K562 (cell line): Measurements from ENCODE around the gene A4GALT. TPM values are rescaled to one million over a fixed set of nuclear protein-coding genes. Genes with fewer than 3 reads are reported as not detected.

Experiments used
- ATAC-seq: fragments of 200-7000 bp; cut with Tn5 transposase; 3 replicates; pipeline ENCODE4 v1.9.1; 2020; ENCODE audit warnings: moderate library complexity
- BruUV-seq: library from RNA; stranded (reverse); fragments of 400-500 nt; replicated peaks from 2 replicates; lab custom pipeline; 2021; lab: Mats Ljungman, UMichigan
- CTCF ChIA-PET: fragments of 300-600 bp; formaldehyde crosslinking; extraction: SDS; loops from one replicate; lab custom pipeline; 2021; ENCODE audit warnings: low intra/inter-chr PET ratio; lab: Yijun Ruan, JAX
- POLR2A ChIA-PET: fragments of 300-600, 350-650 bp; sonication (Branson Sonifier 250); formaldehyde crosslinking; extraction: SDS; loops from one replicate; lab custom pipeline; 2021; ENCODE audit warnings: antibody characterized with exemption, inconsistent platforms; lab: Yijun Ruan, JAX
- DNase-seq, 4 experiments: peaks; one replicate each; pipeline versions ENCODE4 v3.0.0 to v3.0.0-alpha.2; 2011 to 2018; ENCODE audit warnings: low spot score in 3 of 4, mixed read lengths in 3 of 4; ENCODE audit errors: extremely low read depth in 1 of 4
- FAIRE-seq: peaks from 2 replicates; lab custom pipeline; 2011; peaks lifted over from hg19 to GRCh38; lab: Jason Lieb, UNC
- H2AFZ ChIP-seq: 2 replicates; pipeline ENCODE4 v1.6.0; 2011; ENCODE audit warnings: low read depth, low read length, control low read depth, inconsistent platforms
- H3K27ac ChIP-seq: fragments of 200-600 bp; 3 replicates; pipeline ENCODE4 v1.8.0; 2011; ENCODE audit warnings: low read depth, mild to moderate bottlenecking, control low read depth, inconsistent platforms, low read length, moderate library complexity, mixed read lengths; ENCODE audit errors: extremely low read depth
- H3K27me3 ChIP-seq, 2 experiments: fragments of 300-600 bp in 1 of 2; 2 replicates in 1 of 2; 3 replicates in 1 of 2; pipeline versions ENCODE4 v1.6.0 to v1.8.0; 2011; ENCODE audit warnings: inconsistent platforms in 2 of 2, low read length in 2 of 2, mild to moderate bottlenecking in 1 of 2, mixed read lengths in 1 of 2, moderate library complexity in 1 of 2; ENCODE audit not compliant: control insufficient read depth in 2 of 2, insufficient read depth in 2 of 2
- H3K36me3 ChIP-seq: fragments of 300-600 bp; 3 replicates; pipeline ENCODE4 v1.8.0; 2011; ENCODE audit warnings: mild to moderate bottlenecking, low read length, inconsistent platforms; ENCODE audit not compliant: control insufficient read depth, insufficient read depth
- H3K4me1 ChIP-seq, 2 experiments: fragments of 200-600 bp in 1 of 2; replicated peaks in 1 of 2; 2 replicates in 1 of 2; 3 replicates in 1 of 2; pipeline versions ENCODE4 v1.5.1 to v1.8.0; 2011; ENCODE audit warnings: inconsistent platforms in 2 of 2, low read length in 2 of 2, mild to moderate bottlenecking in 1 of 2, mixed read lengths in 1 of 2, moderate library complexity in 1 of 2; ENCODE audit not compliant: control insufficient read depth in 2 of 2, insufficient read depth in 2 of 2
- H3K4me2 ChIP-seq: 2 replicates; pipeline ENCODE4 v1.6.1; 2011; ENCODE audit warnings: low read length, control low read depth, inconsistent platforms, mixed read lengths; ENCODE audit not compliant: insufficient read depth
- H3K4me3 ChIP-seq: fragments of 200-600 bp; sonication (generic), shearing (Covaris generic); 2 replicates; pipeline ENCODE4 v1.5.1; 2016; ENCODE audit warnings: control low read depth, inconsistent platforms
- H3K79me2 ChIP-seq: fragments of 200-600 bp; 3 replicates; pipeline ENCODE4 v1.8.0; 2011; ENCODE audit warnings: low read length, inconsistent platforms; ENCODE audit not compliant: control insufficient read depth, insufficient read depth
- H3K9ac ChIP-seq, 2 experiments: 2 replicates each; pipeline versions ENCODE4 v1.6.0 to v1.6.1; 2011; ENCODE audit warnings: low read depth in 2 of 2, low read length in 2 of 2, control low read depth in 1 of 2, inconsistent platforms in 1 of 2, mild to moderate bottlenecking in 1 of 2, mixed read lengths in 1 of 2; ENCODE audit not compliant: insufficient read depth in 1 of 2
- H3K9me1 ChIP-seq: one replicate; pipeline ENCODE4 v1.6.0; 2011; ENCODE audit warnings: inconsistent platforms, mild to moderate bottlenecking, low read length, moderate library complexity; ENCODE audit not compliant: control insufficient read depth, insufficient read depth
- H3K9me3 ChIP-seq: replicated peaks from 2 replicates; pipeline ENCODE4 v1.5.1; 2011; ENCODE audit warnings: low read depth, low read length, inconsistent platforms; ENCODE audit not compliant: control insufficient read depth, insufficient read depth
- H4K20me1 ChIP-seq: replicated peaks from 2 replicates; pipeline ENCODE4 v1.6.1; 2011; ENCODE audit warnings: low read length, inconsistent platforms, mixed read lengths; ENCODE audit not compliant: control insufficient read depth, insufficient read depth
- ADNP ChIP-seq: fragments of 200-800 bp; sonication (Bioruptor generic); IDR thresholded peaks from 2 replicates; pipeline ENCODE4 v1.6.1; 2016; ENCODE audit warnings: missing genetic modification characterization, missing compliant biosample characterization
- CHCHD3 ChIP-seq: fragments of 250-450 bp; sonication (Bioruptor Pico); IDR thresholded peaks from 2 replicates; pipeline ENCODE4 v2.1.2; 2022; ENCODE audit warnings: mild to moderate bottlenecking
- CTBP1 ChIP-seq: fragments of 450-650 bp; IDR thresholded peaks from 2 replicates; pipeline ENCODE4 v1.6.1; 2016; ENCODE audit warnings: borderline replicate concordance
- DMBX1 ChIP-seq: fragments of 250-450 bp; sonication (Bioruptor Pico); IDR thresholded peaks from 2 replicates; pipeline ENCODE4 v1.8.0; 2022; ENCODE audit warnings: inconsistent platforms, mild to moderate bottlenecking, moderate library complexity, borderline replicate concordance
- FOXM1 ChIP-seq, 2 experiments: fragments of 450-650 bp in 1 of 2; sonication (generic) in 1 of 2; formaldehyde crosslinking in 1 of 2; IDR thresholded peaks; 2 replicates each; pipeline versions ENCODE4 v1.6.1 to v1.9.0; 2017 to 2022; ENCODE audit warnings: low read depth in 2 of 2, mild to moderate bottlenecking in 2 of 2, missing genetic modification reagents in 1 of 2, moderate library complexity in 1 of 2
- JUND ChIP-seq, 2 experiments: IDR thresholded peaks; 2 replicates in 1 of 2; 3 replicates in 1 of 2; pipeline ENCODE4 v1.6.1; 2011; ENCODE audit warnings: borderline replicate concordance in 2 of 2, low read depth in 2 of 2, low read length in 2 of 2, improper control_type of control experiment in 1 of 2, missing biosample characterization in 1 of 2, missing genetic modification characterization in 1 of 2, missing genetic modification reagents in 1 of 2
- MEF2A ChIP-seq: IDR thresholded peaks from 2 replicates; pipeline ENCODE4 v1.6.1; 2011; ENCODE audit warnings: low read depth, mild to moderate bottlenecking, low read length, moderate library complexity; ENCODE audit not compliant: control insufficient read depth
- MLX ChIP-seq, 2 experiments: fragments of 450-650 bp in 1 of 2; sonication (generic) in 1 of 2; formaldehyde crosslinking; conservative IDR thresholded peaks; 2 replicates each; pipeline versions ENCODE4 v1.4.0 to v1.8.1; 2020 to 2022; ENCODE audit warnings: mild to moderate bottlenecking in 1 of 2, missing genetic modification reagents in 1 of 2
- NCOR1 ChIP-seq: fragments of 450-650 bp; IDR thresholded peaks from 2 replicates; pipeline ENCODE4 v1.6.1; 2016; ENCODE audit warnings: mild to moderate bottlenecking, moderate library complexity
- PHB2 ChIP-seq: fragments of 450-650 bp; IDR thresholded peaks from 2 replicates; pipeline ENCODE4 v1.6.1; 2017; ENCODE audit warnings: low read depth
- PHF8 ChIP-seq: fragments of 200-600 bp; sonication (generic); IDR thresholded peaks from 2 replicates; pipeline ENCODE4 v1.6.1; 2012; ENCODE audit warnings: mixed run types, mild to moderate bottlenecking, inconsistent platforms, low read length, moderate library complexity, borderline replicate concordance
- THRB ChIP-seq: fragments of 450-650 bp; formaldehyde crosslinking; conservative IDR thresholded peaks from 2 replicates; pipeline ENCODE4 v1.4.0; 2022; ENCODE audit warnings: mild to moderate bottlenecking, missing genetic modification characterization
- TRIM28 ChIP-seq: fragments of 450-650 bp; IDR thresholded peaks from 2 replicates; pipeline ENCODE4 v1.6.1; 2017
- ZFX ChIP-seq: sonication (generic); formaldehyde crosslinking; IDR thresholded peaks from 2 replicates; pipeline ENCODE4 v1.8.0; 2022; ENCODE audit warnings: mild to moderate bottlenecking, missing genetic modification reagents, moderate library complexity
- ZNF134 ChIP-seq: fragments of 250-450 bp; sonication (Bioruptor Pico); conservative IDR thresholded peaks from 2 replicates; pipeline ENCODE4 v1.4.0; 2020
- ZNF449 ChIP-seq: fragments of 250-450 bp; sonication (Bioruptor Pico); IDR thresholded peaks from 2 replicates; pipeline ENCODE4 v1.8.0; 2022; ENCODE audit warnings: moderate library complexity, mild to moderate bottlenecking, inconsistent platforms
- WGBS: fragments of 100-300 bp; shearing (Covaris generic); methylation state at CpG from one replicate; pipeline ENCODE4 v1.1.6; 2016; ENCODE audit warnings: low coverage, mixed read lengths; ENCODE audit not compliant: insufficient coverage; ENCODE audit errors: missing lambda C conversion rate; 5-methylcytosine and 5-hydroxymethylcytosine counted together
- in situ Hi-C: fragments of 300-500 bp; cut with MboI; formaldehyde crosslinking; loops from 4 replicates; pipeline ENCODE4 v1.15.0; 2018; ENCODE audit warnings: inconsistent platforms, mixed read lengths
- intact Hi-C: fragments of 100-400 bp; cut with micrococcal nuclease; formaldehyde crosslinking; loops from 2 replicates; pipeline ENCODE4 v1.14.2; 2022
- polyA plus RNA-seq, 8 experiments: library from polyadenylated mRNA; depleted of rRNA in 4 of 8; stranded (reverse) in 5 of 8; unstranded in 3 of 8; fragments of >200 nt; fragmentation: Nextera tagmentation in 2 of 8; fragmentation: Illumina TruSeq in 1 of 8; extraction: Ambion mirVana in 2 of 8; extraction: Trizol in 1 of 8; gene quantifications; 2 replicates each; pipeline versions ENCODE4 v1.2.1 to v1.2.3, GENCODE V29; 2011 to 2014; ENCODE audit warnings: inconsistent platforms in 1 of 8, missing spikeins in 1 of 8
- total RNA-seq, 7 experiments: library from RNA; depleted of rRNA in 6 of 7; stranded (reverse); fragments of >200 nt in 6 of 7; fragmentation: Illumina TruSeq in 2 of 7; extraction: Trizol in 2 of 7; gene quantifications; 2 replicates each; pipeline versions ENCODE4 v1.2.1 to v1.2.3, GENCODE V29; 2011 to 2021; ENCODE audit warnings: low replicate concordance in 1 of 7

The A4GALT gene
- total and polyA plus RNA-seq, 9 of the 15 experiments (the other 6 are each of a cell fraction or from before 2014, with no cell fraction given) = 0.07 to 0.11 TPM; not detected in 7

- TF ChIP-seq JUND (IDR thresholded peaks at IDR 0.05; ENCODE audit: borderline replicate concordance, low read depth, low read length) = peak; percentile 29; the same call in 1 of the 2 replicates
- no peak for TF ChIP-seq JUND (tag; IDR thresholded peaks at IDR 0.05; ENCODE audit: borderline replicate concordance, low read depth, low read length)
- no peak for TF ChIP-seq DMBX1
- peak; percentile 38; the same call in 1 of the 2 replicates for TF ChIP-seq CTBP1
These were observed 49.6 kb downstream of the A4GALT start (continued) for GRCh38 chr22:42670921-42671709.

- H3K27ac ChIP-seq = no peak overlapping the region
- TF ChIP-seq MLX (CRISPR knock-in tag; conservative IDR thresholded peaks at IDR 0.05) = no peak
- TF ChIP-seq NCOR1 = no peak
- no peak for TF ChIP-seq ZFX (CRISPR knock-in tag)
- TF ChIP-seq TRIM28 = no peak
- no peak for TF ChIP-seq PHF8
- no peak for TF ChIP-seq FOXM1 (IDR thresholded peaks at IDR 0.05; ENCODE audit: low read depth)
- no peak for TF ChIP-seq FOXM1 (CRISPR knock-in tag; IDR thresholded peaks at IDR 0.05; ENCODE audit: low read depth)
- no peak for TF ChIP-seq ADNP (tag)
- no peak for TF ChIP-seq ZNF134 (CRISPR knock-in tag)
- TF ChIP-seq PHB2 = no peak
- no peak for TF ChIP-seq THRB
- TF ChIP-seq MEF2A = no peak
- no peak for TF ChIP-seq CHCHD3
- TF ChIP-seq ZNF449 (CRISPR knock-in tag) = no peak
- H3K9me3 ChIP-seq = no peaks in the 10 kb centered on the region
- no peaks in the 10 kb centered on the region for H3K36me3 ChIP-seq
- intact Hi-C loops = no loop called here
- no peaks in the 10 kb centered on the region; the same call in 1 of the 2 replicates for H4K20me1 ChIP-seq
- WGBS = 21% methylated on average over 4 of the region's 4 CpGs
- no peak for FAIRE-seq
- H3K4me2 ChIP-seq = no peak overlapping the region
- H3K79me2 ChIP-seq = no peaks in the 10 kb centered on the region
- ATAC-seq = no peak
- no peaks in the 10 kb centered on the region; a peak in 1 of 5 replicates for H3K4me1 ChIP-seq
- no peak overlapping the region for H3K4me3 ChIP-seq
- no peak for DNase-seq
- no TSS peak for BruUV-seq
- ChIA-PET POLR2A (no interaction called here), CTCF (no interaction called here)
- no peak overlapping the region for H2AFZ ChIP-seq
- in situ Hi-C loops = no loop called here
- H3K9me1 ChIP-seq = no peaks in the 10 kb centered on the region
- H3K9ac ChIP-seq = no peak overlapping the region
- peaks cover 0 to 5% of the 10 kb centered on the region in 2 experiments; a peak in 2 of 5 replicates for H3K27me3 ChIP-seq
These were observed 50.6 kb downstream of the A4GALT start for GRCh38 chr22:42670046-42670445.
